ENCODE measurements around the gene FRMPD4.

The FRMPD4 gene

DNA sequence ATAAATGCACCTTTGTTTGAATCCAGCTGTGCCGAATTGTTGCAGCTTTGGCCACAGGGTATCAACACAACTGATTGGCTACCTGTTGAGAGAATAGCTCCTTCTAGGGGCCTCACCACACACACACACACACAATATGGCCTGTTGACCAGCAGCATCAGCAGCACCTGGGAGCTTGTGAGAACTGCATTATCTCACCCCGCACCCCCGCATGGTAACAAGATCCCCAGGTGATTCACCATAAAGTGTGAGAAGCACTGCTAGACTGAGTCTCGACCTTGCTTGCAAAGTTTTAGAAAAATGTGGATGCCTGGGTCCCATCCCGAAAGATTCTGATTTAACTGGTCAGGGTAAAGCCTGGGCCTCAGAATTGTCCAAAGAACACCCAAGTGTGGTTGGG is 476.0 kb downstream of the FRMPD4 start:
- no peak for DNase-seq (ENCODE audit: low spot score)
- in situ Hi-C loops (cut with MboI; ENCODE audit: low pct_unique_long_range_greater_than_20kb, low sequenced_read_pairs, unreplicated experiment): no loop called here
- TF ChIP-seq CTCF (IDR thresholded peaks at IDR 0.05; ENCODE audit: extremely low read depth, insufficient read depth, missing control alignments): no peak

GRCh38 chrX:12615061-12615460 is 476.8 kb downstream of the FRMPD4 start:
- no peak for DNase-seq (ENCODE audit: low spot score)
- no peak for TF ChIP-seq CTCF (IDR thresholded peaks at IDR 0.05; ENCODE audit: extremely low read depth, insufficient read depth, missing control alignments)
- in situ Hi-C loops (cut with MboI; ENCODE audit: low pct_unique_long_range_greater_than_20kb, low sequenced_read_pairs, unreplicated experiment): no loop called here

GRCh38 chrX:12617241-12617640 is 479.0 kb downstream of the FRMPD4 start:
- no peak for DNase-seq (ENCODE audit: low spot score)
- TF ChIP-seq CTCF (IDR thresholded peaks at IDR 0.05; ENCODE audit: extremely low read depth, insufficient read depth, missing control alignments): no peak
- in situ Hi-C loops (cut with MboI; ENCODE audit: low pct_unique_long_range_greater_than_20kb, low sequenced_read_pairs, unreplicated experiment): no loop called here

- TF ChIP-seq CTCF (IDR thresholded peaks at IDR 0.05; ENCODE audit: extremely low read depth, insufficient read depth, missing control alignments): no peak
These were observed 509.0 kb downstream of the FRMPD4 start for GRCh38 chrX:12647230-12647629.

DNA sequence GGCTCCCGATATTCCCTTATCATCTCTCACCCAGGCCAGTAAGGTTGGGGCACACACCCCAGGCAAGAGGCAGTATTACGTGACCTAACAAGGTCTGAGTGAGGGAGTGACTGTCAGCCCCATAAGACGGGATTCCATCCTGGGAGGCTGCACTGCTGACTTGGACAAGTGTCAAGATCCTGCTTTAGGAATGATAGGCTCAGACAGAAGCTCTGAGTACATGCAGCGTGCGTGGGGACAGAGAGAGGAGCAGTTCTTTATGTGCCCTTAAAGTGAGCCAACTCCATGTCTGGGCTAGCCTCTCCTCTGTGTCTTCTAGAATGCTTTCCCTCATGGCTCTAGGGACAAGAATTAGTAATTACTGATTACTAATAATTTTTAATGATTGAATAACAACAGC is 510.7 kb downstream of the FRMPD4 start:
- DNase-seq (ENCODE audit: low spot score): no peak
- no peak for TF ChIP-seq CTCF (IDR thresholded peaks at IDR 0.05; ENCODE audit: extremely low read depth, insufficient read depth, missing control alignments)
- in situ Hi-C loops (cut with MboI; ENCODE audit: low pct_unique_long_range_greater_than_20kb, low sequenced_read_pairs, unreplicated experiment): no loop called here

More at GRCh38 chrX:12647230-12647629, 509.0 kb downstream of the FRMPD4 start:
- in situ Hi-C loops (cut with MboI; ENCODE audit: low pct_unique_long_range_greater_than_20kb, low sequenced_read_pairs, unreplicated experiment): no loop called here
- no peak for DNase-seq (ENCODE audit: low spot score)

GRCh38 chrX:12657433-12657832 is 519.2 kb downstream of the FRMPD4 start:
- in situ Hi-C loops (cut with MboI; ENCODE audit: low pct_unique_long_range_greater_than_20kb, low sequenced_read_pairs, unreplicated experiment): no loop called here
- TF ChIP-seq CTCF (IDR thresholded peaks at IDR 0.05; ENCODE audit: extremely low read depth, insufficient read depth, missing control alignments): no peak
- no peak for DNase-seq (ENCODE audit: low spot score)

- DNase-seq (ENCODE audit: low spot score): no peak
- in situ Hi-C loops (cut with MboI; ENCODE audit: low pct_unique_long_range_greater_than_20kb, low sequenced_read_pairs, unreplicated experiment): no loop called here
- TF ChIP-seq CTCF (IDR thresholded peaks at IDR 0.05; ENCODE audit: extremely low read depth, insufficient read depth, missing control alignments): no peak
These were observed 519.6 kb downstream of the FRMPD4 start for GRCh38 chrX:12657881-12658280.
